GM12892 (cell line): ENCODE results near the gene OTOG.

Source experiments
- POLR2A ChIP-seq: IDR thresholded peaks from 2 replicates; pipeline ENCODE4 v1.6.1; 2011; ENCODE audit warnings: low read depth, low read length, control low read depth
- POLR2AphosphoS5 ChIP-seq: IDR thresholded peaks from 2 replicates; pipeline ENCODE4 v1.6.1; 2011; ENCODE audit warnings: low read depth, low read length, control low read depth

DNA sequence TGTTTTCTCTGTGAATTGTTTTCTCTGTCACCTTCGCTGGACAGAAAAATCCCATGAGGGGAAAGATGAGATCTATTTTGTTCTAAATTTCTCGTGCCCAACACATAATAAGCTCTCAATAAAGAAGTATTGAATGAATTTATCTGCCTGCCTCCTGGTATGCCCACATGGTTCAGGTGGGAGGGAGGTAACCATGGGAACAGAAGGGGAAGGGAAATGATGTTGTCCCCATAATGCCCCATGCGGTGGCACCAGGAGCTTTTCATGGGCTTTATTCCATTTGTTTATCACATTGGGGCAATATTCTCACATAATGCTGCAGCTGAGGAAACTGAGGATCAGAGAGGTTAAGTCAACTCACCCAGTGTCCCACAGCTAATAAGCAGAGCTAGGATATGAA is 11.6 kb upstream of the OTOG start:
- no peak for TF ChIP-seq POLR2A
- TF ChIP-seq POLR2AphosphoS5: no peak
